Measurements from ENCODE around the gene TRAPPC11. TPM values are rescaled to one million over a fixed set of nuclear protein-coding genes. Genes with fewer than 3 reads are reported as not detected.

Gene TRAPPC11
- total RNA-seq, 2 experiments from 2014 or later, result 14.7 to 19.2 TPM

- peaks cover 0 to 11% of the 10 kb centered on the region in 2 experiments for H3K9me3 ChIP-seq (ENCODE audit: control insufficient read depth in 1 of 2, insufficient read depth in 1 of 2, low read length in 2 of 2)
- no peak overlapping the region for H3K4me3 ChIP-seq (ENCODE audit: low read length)
- intact Hi-C loops (cut with DNase I, micrococcal nuclease), result no loop called here
- Mint-ChIP-seq H3K27me3 (peaks cover 43% of the 10 kb centered on the region), H3K4me1 (ENCODE audit: low read depth) (no peaks in the 10 kb centered on the region), H3K36me3 (ENCODE audit: low read depth) (no peaks in the 10 kb centered on the region), H3K4me3 (no peak overlapping the region), H3K27ac (no peak overlapping the region), H3K9me3 (peaks cover 2% of the 10 kb centered on the region)
- ATAC-seq (ENCODE audit: poor library complexity) (no peak), DNase-seq (no peak)
- peaks cover 0 to 2% of the 10 kb centered on the region in 2 experiments for H3K27me3 ChIP-seq (ENCODE audit: control insufficient read depth in 1 of 2, insufficient read depth in 2 of 2, low read length in 2 of 2)
- no peak overlapping the region for H3K27ac ChIP-seq (ENCODE audit: low read depth in 1 of 2, low read length in 2 of 2)
- POLR2A ChIA-PET, result no interaction called here
- CTCF ChIA-PET, result no interaction called here
- no peaks in the 10 kb centered on the region for H3K4me1 ChIP-seq (ENCODE audit: insufficient read depth, low read length)
- no peaks in the 10 kb centered on the region for H3K36me3 ChIP-seq (ENCODE audit: insufficient read depth, low read length)
- TF ChIP-seq CTCF (IDR thresholded peaks at IDR 0.05), result no peak
These were observed 96.5 kb downstream of the TRAPPC11 start for GRCh38 chr4:183755596-183755995.

GRCh38 chr4:183757060-183757459 is 98.0 kb downstream of the TRAPPC11 start:
- CTCF ChIA-PET, result no interaction called here
- POLR2A ChIA-PET, result no interaction called here
- Histone ChIP-seq H3K4me3 (ENCODE audit: low read length) (no peak overlapping the region), H3K27ac (ENCODE audit: low read depth in 1 of 2, low read length in 2 of 2) (no peak overlapping the region), H3K4me1 (ENCODE audit: insufficient read depth, low read length) (no peaks in the 10 kb centered on the region), H3K9me3 (ENCODE audit: control insufficient read depth in 1 of 2, insufficient read depth in 1 of 2, low read length in 2 of 2) (peaks cover 0 to 11% of the 10 kb centered on the region in 2 experiments), H3K27me3 (ENCODE audit: control insufficient read depth in 1 of 2, insufficient read depth in 2 of 2, low read length in 2 of 2) (peaks cover 0 to 2% of the 10 kb centered on the region in 2 experiments), H3K36me3 (ENCODE audit: insufficient read depth, low read length) (no peaks in the 10 kb centered on the region)
- intact Hi-C loops (cut with DNase I, micrococcal nuclease), result no loop called here
- ATAC-seq (ENCODE audit: poor library complexity) (no peak), DNase-seq (no peak)
- Mint-ChIP-seq H3K4me3 (no peak overlapping the region), H3K36me3 (ENCODE audit: low read depth) (no peaks in the 10 kb centered on the region), H3K27ac (no peak overlapping the region), H3K4me1 (ENCODE audit: low read depth) (no peaks in the 10 kb centered on the region), H3K27me3 (peaks cover 42% of the 10 kb centered on the region), H3K9me3 (peaks cover 2% of the 10 kb centered on the region)
- no peak for TF ChIP-seq CTCF (IDR thresholded peaks at IDR 0.05)

GRCh38 chr4:183758061-183758757 is 99.1 kb downstream of the TRAPPC11 start:
- Mint-ChIP-seq H3K4me1 (ENCODE audit: low read depth) (no peaks in the 10 kb centered on the region), H3K4me3 (no peak overlapping the region), H3K27me3 (peaks cover 35% of the 10 kb centered on the region), H3K36me3 (ENCODE audit: low read depth) (no peaks in the 10 kb centered on the region), H3K9me3 (no peaks in the 10 kb centered on the region), H3K27ac (no peak overlapping the region)
- no peaks in the 10 kb centered on the region for H3K36me3 ChIP-seq (ENCODE audit: insufficient read depth, low read length)
- TF ChIP-seq CTCF (IDR thresholded peaks at IDR 0.05), result no peak
- POLR2A ChIA-PET, result no interaction called here
- peaks cover 0 to 11% of the 10 kb centered on the region in 2 experiments for H3K9me3 ChIP-seq (ENCODE audit: control insufficient read depth in 1 of 2, insufficient read depth in 1 of 2, low read length in 2 of 2)
- DNase-seq (no peak), ATAC-seq (ENCODE audit: poor library complexity) (no peak)
- intact Hi-C loops (cut with DNase I, micrococcal nuclease), result no loop called here
- peaks cover 0 to 2% of the 10 kb centered on the region in 2 experiments for H3K27me3 ChIP-seq (ENCODE audit: control insufficient read depth in 1 of 2, insufficient read depth in 2 of 2, low read length in 2 of 2)
- CTCF ChIA-PET, result no interaction called here
- H3K4me1 ChIP-seq (ENCODE audit: insufficient read depth, low read length), result no peaks in the 10 kb centered on the region
- no peak overlapping the region for H3K4me3 ChIP-seq (ENCODE audit: low read length)
- H3K27ac ChIP-seq (ENCODE audit: low read depth in 1 of 2, low read length in 2 of 2), result no peak overlapping the region

Measured in CD4-positive, alpha-beta T cell (primary cell).